ENCODE measurements around the gene DHRS7B. TPM values are rescaled to one million over a fixed set of nuclear protein-coding genes. Genes with fewer than 3 reads are reported as not detected.
"Not testable (repeated sequence)": the region's sequence is repeated elsewhere in the genome, so short reads cannot be mapped to it uniquely, and the experiment has no call there.

DHRS7B gene
- total and polyA plus RNA-seq, 2 donors (not counting 1 experiment from before 2014, with no cell fraction given) = 15.5 to 21.5 TPM

DNA sequence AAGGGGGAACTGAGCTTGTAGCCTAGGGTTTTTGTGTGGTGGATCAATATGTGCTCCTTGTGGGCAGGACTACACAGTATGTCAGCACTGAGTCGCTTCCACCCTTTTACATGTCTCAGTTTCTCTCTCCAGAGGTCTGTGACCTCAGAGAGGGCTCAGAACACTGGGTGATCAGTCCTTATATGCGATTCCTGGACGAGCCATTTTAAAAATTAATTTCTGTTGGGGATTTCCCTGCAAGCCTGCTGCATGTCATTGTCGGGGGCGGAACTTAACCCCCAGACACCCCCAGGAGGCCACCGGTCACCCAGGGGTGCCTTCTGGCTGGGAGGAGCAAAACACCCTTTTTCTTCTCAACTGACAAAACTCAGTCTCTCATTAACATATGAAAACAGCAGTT is 14.1 kb downstream of the DHRS7B start:
- no peaks in the 10 kb centered on the region for H3K4me1 ChIP-seq (ENCODE audit: control insufficient read depth, extremely low read depth, insufficient read depth, low read length)
- no peak overlapping the region for H3K9ac ChIP-seq (ENCODE audit: insufficient read depth, low read length)

DNA sequence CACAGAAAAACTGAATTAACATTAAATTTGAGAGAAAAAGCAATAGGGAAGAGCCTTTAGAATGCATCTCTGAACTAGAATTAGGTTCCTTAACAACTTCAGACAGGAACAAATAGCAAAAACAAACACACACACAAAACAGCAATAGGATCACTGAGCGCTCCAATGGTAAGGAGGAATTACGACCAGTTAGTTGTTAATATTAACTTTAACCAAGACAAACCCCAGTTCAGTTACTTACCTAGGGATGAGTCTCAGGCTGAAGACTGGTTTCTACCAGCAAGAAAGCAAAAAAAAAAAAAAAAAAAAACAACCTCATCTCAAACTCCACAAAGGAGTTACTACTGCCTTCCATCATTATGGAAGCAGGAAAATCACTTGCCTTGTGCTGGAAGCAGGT is 14.6 kb downstream of the DHRS7B start:
- no peaks in the 10 kb centered on the region for H3K79me2 ChIP-seq (ENCODE audit: control insufficient read depth, insufficient read depth, low read length)
- no peak overlapping the region for H3K9ac ChIP-seq (ENCODE audit: insufficient read depth, low read length)
- no peak overlapping the region for H3K4me3 ChIP-seq (replicated peaks in 1 of 4; ENCODE audit: control extremely low read depth in 1 of 4, insufficient read depth in 1 of 4, low read depth in 3 of 4, low read length in 4 of 4)

More for the DNA sequence above, 14.1 kb downstream of the DHRS7B start:
- no peak overlapping the region for H3K4me2 ChIP-seq (ENCODE audit: extremely low read depth, insufficient read depth, low read length)
- TF ChIP-seq EZH2 (IDR thresholded peaks at IDR 0.05; ENCODE audit: low read length, missing control alignments) = no peak
- TF ChIP-seq, protein P1, sequence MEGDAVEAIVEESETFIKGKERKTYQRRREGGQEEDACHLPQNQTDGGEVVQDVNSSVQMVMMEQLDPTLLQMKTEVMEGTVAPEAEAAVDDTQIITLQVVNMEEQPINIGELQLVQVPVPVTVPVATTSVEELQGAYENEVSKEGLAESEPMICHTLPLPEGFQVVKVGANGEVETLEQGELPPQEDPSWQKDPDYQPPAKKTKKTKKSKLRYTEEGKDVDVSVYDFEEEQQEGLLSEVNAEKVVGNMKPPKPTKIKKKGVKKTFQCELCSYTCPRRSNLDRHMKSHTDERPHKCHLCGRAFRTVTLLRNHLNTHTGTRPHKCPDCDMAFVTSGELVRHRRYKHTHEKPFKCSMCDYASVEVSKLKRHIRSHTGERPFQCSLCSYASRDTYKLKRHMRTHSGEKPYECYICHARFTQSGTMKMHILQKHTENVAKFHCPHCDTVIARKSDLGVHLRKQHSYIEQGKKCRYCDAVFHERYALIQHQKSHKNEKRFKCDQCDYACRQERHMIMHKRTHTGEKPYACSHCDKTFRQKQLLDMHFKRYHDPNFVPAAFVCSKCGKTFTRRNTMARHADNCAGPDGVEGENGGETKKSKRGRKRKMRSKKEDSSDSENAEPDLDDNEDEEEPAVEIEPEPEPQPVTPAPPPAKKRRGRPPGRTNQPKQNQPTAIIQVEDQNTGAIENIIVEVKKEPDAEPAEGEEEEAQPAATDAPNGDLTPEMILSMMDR (conservative IDR thresholded peaks at IDR 0.05 in 1 of 2, IDR thresholded peaks at IDR 0.05 in 1 of 2; ENCODE audit: low read depth in 1 of 2, low read length in 2 of 2) = no peak
- no peak for DNase-seq (ENCODE audit: low read depth in 2 of 2)
- H4K20me1 ChIP-seq (ENCODE audit: control insufficient read depth, extremely low read depth, insufficient read depth, low read length) = no peaks in the 10 kb centered on the region
- H3K36me3 ChIP-seq (ENCODE audit: control insufficient read depth, insufficient read depth, low read length) = no peaks in the 10 kb centered on the region
- no peak overlapping the region for H3K4me3 ChIP-seq (replicated peaks in 1 of 4; ENCODE audit: control extremely low read depth in 1 of 4, insufficient read depth in 1 of 4, low read depth in 3 of 4, low read length in 4 of 4)
- H3K27ac ChIP-seq (ENCODE audit: insufficient read depth, low read length) = no peak overlapping the region
- no peaks in the 10 kb centered on the region for H3K9me3 ChIP-seq (ENCODE audit: control insufficient read depth, insufficient read depth, low read depth, low read length)
- H2AFZ ChIP-seq (ENCODE audit: low read length) = no peak overlapping the region
- H3K27me3 ChIP-seq (ENCODE audit: control insufficient read depth, insufficient read depth, low read length) = no peaks in the 10 kb centered on the region
- no peaks in the 10 kb centered on the region for H3K79me2 ChIP-seq (ENCODE audit: control insufficient read depth, insufficient read depth, low read length)

DNA sequence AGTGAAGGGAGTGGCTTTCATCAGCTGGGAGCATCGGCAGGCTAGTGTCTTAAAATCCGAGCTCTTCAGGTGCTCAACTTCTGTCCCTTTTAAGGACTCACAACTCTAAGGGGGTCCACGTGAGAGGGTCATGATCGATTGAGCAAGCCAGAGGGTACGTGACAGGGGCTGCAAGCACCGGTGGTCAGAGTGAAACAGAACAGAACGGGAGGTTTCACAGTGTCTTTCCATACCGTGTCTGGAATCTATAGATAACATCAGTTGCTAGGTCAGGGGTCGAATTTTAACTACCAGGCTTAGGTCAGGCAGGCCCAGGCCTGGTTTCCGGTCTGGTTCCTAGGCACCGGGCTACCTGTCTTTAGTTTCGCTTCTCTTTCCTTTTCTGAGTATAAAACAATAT is 15.3 kb downstream of the DHRS7B start:
- not testable (repeated sequence) for H3K9me3 ChIP-seq (ENCODE audit: control insufficient read depth, insufficient read depth, low read depth, low read length); H3K4me3 ChIP-seq (replicated peaks in 1 of 4; ENCODE audit: control extremely low read depth in 1 of 4, insufficient read depth in 1 of 4, low read depth in 3 of 4, low read length in 4 of 4); H3K27me3 ChIP-seq (ENCODE audit: control insufficient read depth, insufficient read depth, low read length); H2AFZ ChIP-seq (ENCODE audit: low read length); H3K4me2 ChIP-seq (ENCODE audit: extremely low read depth, insufficient read depth, low read length); H3K9ac ChIP-seq (ENCODE audit: insufficient read depth, low read length); H3K27ac ChIP-seq (ENCODE audit: insufficient read depth, low read length); H4K20me1 ChIP-seq (ENCODE audit: control insufficient read depth, extremely low read depth, insufficient read depth, low read length); H3K4me1 ChIP-seq (ENCODE audit: control insufficient read depth, extremely low read depth, insufficient read depth, low read length); H3K36me3 ChIP-seq (ENCODE audit: control insufficient read depth, insufficient read depth, low read length); H3K79me2 ChIP-seq (ENCODE audit: control insufficient read depth, insufficient read depth, low read length); DNase-seq (ENCODE audit: low read depth in 2 of 2)

More for the DNA sequence above, 14.6 kb downstream of the DHRS7B start:
- Histone ChIP-seq H3K27me3 (ENCODE audit: control insufficient read depth, insufficient read depth, low read length) (no peaks in the 10 kb centered on the region), H3K9me3 (ENCODE audit: control insufficient read depth, insufficient read depth, low read depth, low read length) (no peaks in the 10 kb centered on the region), H4K20me1 (ENCODE audit: control insufficient read depth, extremely low read depth, insufficient read depth, low read length) (no peaks in the 10 kb centered on the region), H3K4me1 (ENCODE audit: control insufficient read depth, extremely low read depth, insufficient read depth, low read length) (no peaks in the 10 kb centered on the region), H3K27ac (ENCODE audit: insufficient read depth, low read length) (no peak overlapping the region), H3K4me2 (ENCODE audit: extremely low read depth, insufficient read depth, low read length) (no peak overlapping the region), H2AFZ (ENCODE audit: low read length) (no peak overlapping the region), H3K36me3 (ENCODE audit: control insufficient read depth, insufficient read depth, low read length) (no peaks in the 10 kb centered on the region)
- no peak for DNase-seq (ENCODE audit: low read depth in 2 of 2)
- TF ChIP-seq, protein P1 (conservative IDR thresholded peaks at IDR 0.05 in 1 of 2, IDR thresholded peaks at IDR 0.05 in 1 of 2; ENCODE audit: low read depth in 1 of 2, low read length in 2 of 2) = no peak
